Coronary artery (tissue), 2 donors: ENCODE data around the gene EOLA1.
"Not testable (repeated sequence)": the region's sequence is repeated elsewhere in the genome, so short reads cannot be mapped to it uniquely, and the experiment has no call there.

Source experiments
- DNase-seq: peaks from one replicate; pipeline ENCODE4 v3.0.0-alpha.2; 2017; ENCODE audit warnings: low spot score
- H3K27ac ChIP-seq, 2 donors: fragments of 200-600 bp; sonication (generic); one replicate each; pipeline ENCODE4 v1.5.1; 2016 to 2019
- H3K4me3 ChIP-seq: fragments of 200-600 bp; sonication (generic); 2 replicates; pipeline ENCODE4 v1.5.1; 2016; ENCODE audit warnings: mild to moderate bottlenecking, moderate library complexity
- TF ChIP-seq, protein P1 (sequence below): fragments of 200-600 bp; sonication (generic); IDR thresholded peaks from one replicate; pipeline ENCODE4 v1.5.1; 2019; ENCODE audit warnings: antibody characterized with exemption

EOLA1 gene

DNA sequence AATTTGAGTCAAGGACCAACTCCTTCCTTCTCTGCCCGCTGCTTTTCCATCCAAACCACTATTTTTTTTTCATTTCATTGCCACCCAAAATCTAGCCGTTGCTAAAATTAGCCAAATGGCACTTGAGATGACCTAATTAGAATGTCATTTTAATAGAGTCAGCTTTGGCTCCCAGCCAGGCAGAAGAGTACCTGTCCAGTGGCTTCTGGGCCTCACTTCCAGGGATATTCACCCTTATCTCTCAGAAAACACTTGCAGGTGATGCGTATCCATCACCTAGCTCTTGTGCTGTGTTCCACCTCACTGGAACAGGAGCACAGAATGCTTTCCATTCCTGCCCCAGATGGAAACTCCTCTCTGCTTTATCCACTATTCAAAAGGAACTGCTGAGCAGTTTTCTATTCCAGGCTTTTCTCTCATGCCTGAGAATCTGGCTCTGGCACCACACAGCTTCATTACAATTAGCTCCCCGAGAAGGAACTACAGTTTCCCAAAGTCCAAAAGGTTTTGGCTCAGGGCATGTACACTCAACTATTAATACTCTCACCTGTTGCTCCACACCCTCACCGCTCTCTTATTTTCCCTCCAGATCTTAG is 28.0 kb downstream of the EOLA1 start:
- Histone ChIP-seq H3K4me3 (no peak overlapping the region), H3K27ac (no peak overlapping the region)
- DNase-seq = no peak
- TF ChIP-seq, protein P1, sequence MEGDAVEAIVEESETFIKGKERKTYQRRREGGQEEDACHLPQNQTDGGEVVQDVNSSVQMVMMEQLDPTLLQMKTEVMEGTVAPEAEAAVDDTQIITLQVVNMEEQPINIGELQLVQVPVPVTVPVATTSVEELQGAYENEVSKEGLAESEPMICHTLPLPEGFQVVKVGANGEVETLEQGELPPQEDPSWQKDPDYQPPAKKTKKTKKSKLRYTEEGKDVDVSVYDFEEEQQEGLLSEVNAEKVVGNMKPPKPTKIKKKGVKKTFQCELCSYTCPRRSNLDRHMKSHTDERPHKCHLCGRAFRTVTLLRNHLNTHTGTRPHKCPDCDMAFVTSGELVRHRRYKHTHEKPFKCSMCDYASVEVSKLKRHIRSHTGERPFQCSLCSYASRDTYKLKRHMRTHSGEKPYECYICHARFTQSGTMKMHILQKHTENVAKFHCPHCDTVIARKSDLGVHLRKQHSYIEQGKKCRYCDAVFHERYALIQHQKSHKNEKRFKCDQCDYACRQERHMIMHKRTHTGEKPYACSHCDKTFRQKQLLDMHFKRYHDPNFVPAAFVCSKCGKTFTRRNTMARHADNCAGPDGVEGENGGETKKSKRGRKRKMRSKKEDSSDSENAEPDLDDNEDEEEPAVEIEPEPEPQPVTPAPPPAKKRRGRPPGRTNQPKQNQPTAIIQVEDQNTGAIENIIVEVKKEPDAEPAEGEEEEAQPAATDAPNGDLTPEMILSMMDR = no peak

DNA sequence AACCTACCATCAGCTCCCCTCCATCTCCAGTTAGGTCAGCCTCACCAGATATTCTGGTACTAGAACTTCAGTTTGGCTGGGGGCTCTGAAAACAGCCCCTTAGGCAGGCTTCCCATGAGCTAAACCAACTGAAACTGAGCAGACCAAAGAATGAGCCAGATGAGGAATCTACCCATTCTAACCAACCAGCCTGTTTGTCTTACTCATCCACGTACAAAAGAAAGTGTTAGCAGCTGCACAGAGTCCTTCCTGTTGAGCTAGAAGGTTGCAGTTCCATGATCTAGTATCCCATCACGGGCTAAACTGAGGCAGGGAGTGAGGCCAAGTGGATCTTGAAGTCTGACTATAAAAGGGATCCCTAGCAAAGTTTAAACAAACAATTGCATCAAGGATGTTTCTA is 29.0 kb downstream of the EOLA1 start:
- H3K4me3 ChIP-seq = no peak overlapping the region
- H3K27ac ChIP-seq = no peak overlapping the region
- no peak for DNase-seq
- TF ChIP-seq, protein P1 = no peak

DNA sequence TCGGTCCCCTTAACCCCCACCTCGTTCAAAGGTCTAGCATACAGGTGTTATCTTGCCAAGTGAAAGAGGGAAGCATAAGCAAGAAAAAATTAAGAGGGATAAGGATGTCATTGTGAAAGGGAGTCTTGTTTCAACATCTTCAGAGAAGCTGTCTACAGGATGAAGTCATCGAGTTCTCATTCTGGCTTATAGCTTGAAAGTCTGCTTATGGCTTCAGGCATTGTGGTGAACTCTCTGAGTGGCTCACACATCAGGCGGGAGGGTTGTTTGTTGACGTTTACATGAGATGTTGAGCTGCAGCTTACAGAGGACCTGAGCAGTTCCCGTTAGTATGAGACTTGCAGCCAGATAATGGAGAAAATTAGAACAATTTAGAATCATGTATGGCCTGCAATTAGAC is 29.9 kb downstream of the EOLA1 start:
- TF ChIP-seq, protein P1 = no peak
- no peak for DNase-seq
- Histone ChIP-seq H3K4me3 (no peak overlapping the region), H3K27ac (no peak overlapping the region)

DNA sequence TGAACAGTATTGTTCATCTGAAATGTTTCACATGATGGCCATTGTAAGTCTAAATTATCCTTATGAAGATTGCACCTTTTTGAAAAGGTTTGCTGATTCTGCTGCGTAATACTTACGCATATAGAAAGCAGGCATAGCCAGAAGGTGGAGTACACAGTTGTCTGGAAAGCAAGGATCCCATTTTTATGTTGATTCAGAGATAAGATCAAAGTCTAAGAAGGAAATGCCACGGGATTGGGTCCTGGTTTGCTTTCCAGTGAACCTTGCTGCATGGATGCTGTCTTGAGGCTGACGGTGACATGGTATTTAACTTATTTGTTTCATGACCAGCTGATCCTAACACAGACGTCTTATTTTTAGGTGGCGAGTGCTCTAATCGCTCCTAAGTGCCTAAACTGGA is 31.0 kb downstream of the EOLA1 start:
- TF ChIP-seq, protein P1 = no peak
- H3K27ac ChIP-seq = no peak overlapping the region
- no peak overlapping the region for H3K4me3 ChIP-seq
- DNase-seq = no peak

DNA sequence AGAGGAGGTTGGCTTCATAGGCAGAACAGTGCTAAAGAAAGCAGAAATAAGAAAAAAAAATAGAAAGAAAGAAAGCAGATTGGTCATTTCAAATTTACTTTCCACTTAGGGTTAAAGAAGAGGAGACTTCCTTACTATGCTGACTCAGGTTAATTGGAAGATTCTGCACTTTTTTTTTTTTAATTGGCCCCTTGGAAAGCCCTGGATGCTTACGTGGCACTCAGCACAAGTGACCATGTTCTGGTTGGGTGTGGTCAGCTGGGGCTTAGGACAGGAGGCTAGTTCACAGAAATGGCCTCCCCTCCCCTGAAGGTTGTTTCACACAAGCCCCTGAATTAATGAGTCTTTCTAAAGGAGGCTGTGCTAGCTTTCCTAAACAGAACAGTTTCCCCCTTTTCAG is 31.9 kb downstream of the EOLA1 start:
- H3K4me3 ChIP-seq = no peak overlapping the region
- DNase-seq = no peak
- H3K27ac ChIP-seq = no peak overlapping the region
- TF ChIP-seq, protein P1 = no peak

DNA sequence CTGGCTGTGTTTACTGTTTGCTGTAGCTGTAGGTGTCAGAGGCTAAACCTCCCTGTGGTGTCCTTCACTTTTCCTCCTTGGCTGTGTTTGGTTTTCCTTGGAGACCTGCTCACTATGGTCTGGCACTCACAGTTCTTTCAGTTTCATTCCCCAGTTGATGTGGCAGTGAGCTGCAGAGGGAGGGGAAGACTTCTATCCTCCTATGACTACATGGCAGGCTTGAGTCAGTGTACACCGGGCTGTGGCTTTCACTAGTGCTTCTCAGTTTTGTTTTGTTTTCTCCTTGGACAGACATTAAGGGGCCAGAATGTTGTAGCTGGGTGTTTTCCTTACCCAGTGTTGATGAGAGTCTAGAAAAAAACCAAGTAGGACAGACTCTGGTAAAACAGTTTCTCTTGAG is 32.6 kb downstream of the EOLA1 start:
- H3K27ac ChIP-seq, H3K4me3 ChIP-seq, DNase-seq: not testable (repeated sequence)

DNA sequence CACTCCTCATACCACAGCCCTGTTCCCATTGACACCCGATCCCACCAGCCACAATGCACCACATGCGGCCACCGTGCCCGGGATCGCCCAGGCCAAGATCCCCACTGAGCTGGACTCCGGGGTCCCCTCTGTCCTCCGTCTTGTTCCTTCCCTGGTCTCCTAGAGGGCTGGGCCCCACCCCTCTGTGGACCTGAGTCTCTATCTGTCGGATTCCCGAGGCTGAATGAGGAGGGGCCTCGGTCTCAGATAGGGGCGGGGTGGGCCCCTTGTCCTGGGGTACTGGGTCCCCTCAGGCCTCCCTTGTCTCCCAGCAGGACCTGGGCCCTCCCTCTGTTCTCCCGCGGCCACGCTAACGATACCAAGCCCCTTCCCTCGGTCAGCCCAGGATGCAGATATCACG is 44.8 kb downstream of the EOLA1 start:
- DNase-seq, H3K4me3 ChIP-seq, H3K27ac ChIP-seq: not testable (repeated sequence)

DNA sequence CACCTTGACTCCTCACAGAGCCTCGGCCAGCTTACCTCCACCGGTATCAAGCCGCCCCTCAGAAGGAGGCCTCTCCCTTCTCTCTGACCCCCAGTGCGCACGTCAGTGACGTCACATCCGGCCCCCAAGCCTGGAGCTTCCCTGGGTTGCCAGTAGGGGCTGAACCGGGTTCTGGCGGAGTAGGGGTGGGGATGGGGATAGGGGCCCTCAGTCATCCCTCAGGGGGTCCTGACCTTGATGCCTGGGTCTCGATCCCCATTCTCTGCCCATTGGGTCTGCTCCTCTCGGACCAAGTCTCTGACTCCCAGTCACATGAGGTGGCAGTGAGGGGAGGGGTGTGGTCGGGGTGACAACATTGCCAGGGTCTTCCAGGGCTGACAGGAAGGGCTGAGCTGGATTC is 46.5 kb downstream of the EOLA1 start, which contains the start of gene MAGEA9B:
TSS of gene MAGEA9B (minus strand) at position 101 of the 400 bp plus-strand sequence. CDS start 4,280 bp downstream, outside the sequence.
- H3K27ac ChIP-seq, DNase-seq, H3K4me3 ChIP-seq: not testable (repeated sequence)

DNA sequence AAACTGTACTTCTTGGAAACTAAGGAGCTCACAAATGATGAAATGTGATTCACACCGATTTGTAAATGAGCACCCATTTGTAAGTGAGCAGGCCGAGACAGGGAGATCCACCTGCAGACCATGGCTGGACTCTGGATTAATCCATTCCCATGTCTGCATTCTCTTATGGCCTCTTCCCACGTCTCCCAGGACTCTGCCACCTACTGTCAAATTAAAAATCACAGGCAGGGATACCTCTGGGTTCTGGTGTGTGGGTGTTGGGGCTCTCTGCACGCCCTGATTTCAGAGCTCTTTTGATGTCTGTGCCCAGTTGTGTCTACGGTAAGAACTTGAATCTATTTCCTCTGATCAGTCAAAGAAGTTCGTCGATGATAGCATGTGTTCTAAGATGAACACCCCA is 50.2 kb downstream of the EOLA1 start:
- not testable (repeated sequence) for H3K4me3 ChIP-seq, H3K27ac ChIP-seq, DNase-seq

DNA sequence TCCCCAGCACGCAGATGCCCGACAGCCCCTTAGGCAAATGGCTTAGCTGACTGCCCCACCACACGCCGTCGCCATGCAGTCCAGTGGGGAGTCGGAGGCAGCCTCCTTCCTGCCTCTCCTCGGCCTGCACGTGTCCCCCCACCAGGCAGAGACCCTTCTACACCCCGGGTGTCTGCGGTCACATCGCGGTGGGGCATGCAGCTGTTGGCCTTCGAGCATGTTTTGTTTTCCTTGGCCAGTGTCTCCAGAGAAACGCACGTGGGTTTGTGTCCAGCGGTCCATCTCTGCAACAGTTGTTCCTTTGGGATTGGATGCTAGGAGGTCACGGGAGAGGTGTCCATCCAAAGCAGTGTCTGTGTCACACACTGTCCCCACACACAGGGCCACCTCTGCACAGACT is 54.4 kb downstream of the EOLA1 start, which contains the start of gene HSFX2:
TSS of gene HSFX2 (minus strand) at position 101 of the 400 bp plus-strand sequence. CDS start 614 bp downstream, outside the sequence.
- not testable (repeated sequence) for H3K27ac ChIP-seq, DNase-seq, H3K4me3 ChIP-seq

DNA sequence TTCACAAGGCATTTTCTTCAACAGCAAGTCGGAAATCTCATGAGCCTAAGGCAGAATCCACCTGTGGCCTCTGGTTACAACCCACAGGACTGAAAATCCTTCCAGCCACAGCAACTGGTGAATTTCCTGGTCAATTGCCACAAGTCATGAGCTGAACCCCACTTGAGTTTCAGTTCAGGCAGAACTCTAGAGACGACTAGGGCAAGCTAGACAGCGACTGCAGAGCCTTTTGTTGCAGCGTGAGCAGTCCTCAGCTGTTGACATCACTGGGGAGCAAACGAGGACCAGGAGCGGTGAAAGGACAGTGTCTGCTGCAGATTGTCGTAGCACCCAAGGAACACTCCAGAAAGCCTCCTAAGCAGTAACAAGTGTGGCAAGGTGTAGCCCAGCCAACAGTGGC is 55.1 kb downstream of the EOLA1 start:
- H3K4me3 ChIP-seq, H3K27ac ChIP-seq, DNase-seq: not testable (repeated sequence)
